ENCODE measurements around the gene ITPR2.
"Not testable (repeated sequence)": the region's sequence is repeated elsewhere in the genome, so short reads cannot be mapped to it uniquely, and the experiment has no call there.

ITPR2 gene

GRCh38 chr12:26735249-26735639 is 97.8 kb downstream of the ITPR2 start:
- DNase-seq (ENCODE audit: low read depth in 1 of 2, low spot score in 1 of 2) = no peak

GRCh38 chr12:26734510-26735248 is 98.3 kb downstream of the ITPR2 start:
- DNase-seq (ENCODE audit: low read depth in 1 of 2, low spot score in 1 of 2) = no peak

- no peak for DNase-seq (ENCODE audit: low read depth in 1 of 2, low spot score in 1 of 2)
Measured at GRCh38 chr12:26732005-26732908, 100.7 kb downstream of the ITPR2 start.

GRCh38 chr12:26730481-26731350 is 102.3 kb downstream of the ITPR2 start:
- DNase-seq (ENCODE audit: low read depth in 1 of 2, low spot score in 1 of 2) = no peak

- not testable (repeated sequence) for DNase-seq (ENCODE audit: low read depth in 1 of 2, low spot score in 1 of 2)
Measured at GRCh38 chr12:26729137-26729671, 103.8 kb downstream of the ITPR2 start.

GRCh38 chr12:26728205-26729050 is 104.6 kb downstream of the ITPR2 start:
- no peak for DNase-seq (ENCODE audit: low read depth in 1 of 2, low spot score in 1 of 2)

GRCh38 chr12:26727482-26728204 is 105.4 kb downstream of the ITPR2 start:
- DNase-seq (ENCODE audit: low read depth in 1 of 2, low spot score in 1 of 2) = no peak

GRCh38 chr12:26726956-26727355 is 106.0 kb downstream of the ITPR2 start:
- no peak for DNase-seq (ENCODE audit: low read depth in 1 of 2, low spot score in 1 of 2)

GRCh38 chr12:26725276-26725916 is 107.6 kb downstream of the ITPR2 start:
- DNase-seq (ENCODE audit: low read depth in 1 of 2, low spot score in 1 of 2) = no peak

GRCh38 chr12:26724309-26724702 is 108.7 kb downstream of the ITPR2 start:
- no peak for DNase-seq (ENCODE audit: low read depth in 1 of 2, low spot score in 1 of 2)

- DNase-seq (ENCODE audit: low read depth in 1 of 2, low spot score in 1 of 2) = no peak
Measured at GRCh38 chr12:26723379-26724308, 109.3 kb downstream of the ITPR2 start.

GRCh38 chr12:26721800-26722199 is 111.2 kb downstream of the ITPR2 start:
- no peak for DNase-seq (ENCODE audit: low read depth in 1 of 2, low spot score in 1 of 2)

- DNase-seq (ENCODE audit: low read depth in 1 of 2, low spot score in 1 of 2) = no peak
Measured at GRCh38 chr12:26719852-26720251, 113.1 kb downstream of the ITPR2 start.

- DNase-seq (ENCODE audit: low read depth in 1 of 2, low spot score in 1 of 2) = no peak
Measured at GRCh38 chr12:26717757-26718156, 115.2 kb downstream of the ITPR2 start.

GRCh38 chr12:26715232-26715631 is 117.8 kb downstream of the ITPR2 start:
- no peak for DNase-seq (ENCODE audit: low read depth in 1 of 2, low spot score in 1 of 2)

GRCh38 chr12:26713885-26714383 is 119.1 kb downstream of the ITPR2 start:
- no peak for DNase-seq (ENCODE audit: low read depth in 1 of 2, low spot score in 1 of 2)

GRCh38 chr12:26712892-26713291 is 120.1 kb downstream of the ITPR2 start:
- no peak for DNase-seq (ENCODE audit: low read depth in 1 of 2, low spot score in 1 of 2)

- no peak for DNase-seq (ENCODE audit: low read depth in 1 of 2, low spot score in 1 of 2)
Measured at GRCh38 chr12:26711569-26711968, 121.4 kb downstream of the ITPR2 start.

Measured in activated T-helper 1 cell treated with anti-CD3 and anti-CD28 coated beads, Interleukin-2, amount 50 U/mL, for 16 hours (primary cell).